Calu3 (cell line): ENCODE measurements around the gene BAK1. TPM values are rescaled to one million over a fixed set of nuclear protein-coding genes. Genes with fewer than 3 reads are reported as not detected.

Source experiments
- BruUV-seq: library from RNA; stranded (reverse); fragments of 400-500 nt; replicated peaks from 2 replicates; lab custom pipeline; 2021; lab: Mats Ljungman, UMichigan
- CTCF ChIA-PET: fragments of 300-600 bp; sonication (Branson Sonifier 250); formaldehyde crosslinking; loops from one replicate; lab custom pipeline; 2022; ENCODE audit warnings: antibody characterized with exemption; lab: Charles Lee
- DNase-seq: peaks from one replicate; pipeline ENCODE4 v3.0.0; 2022
- H3K27ac Mint-ChIP-seq: one replicate; pipeline ENCODE4 v1.8.0; 2022; ENCODE audit warnings: mixed read lengths; ENCODE audit not compliant: unreplicated experiment
- H3K27me3 Mint-ChIP-seq: one replicate; pipeline ENCODE4 v1.8.0; 2022; ENCODE audit warnings: mixed read lengths; ENCODE audit not compliant: unreplicated experiment
- H3K36me3 Mint-ChIP-seq: one replicate; pipeline ENCODE4 v1.8.0; 2022; ENCODE audit warnings: mild to moderate bottlenecking, moderate library complexity, mixed read lengths; ENCODE audit not compliant: insufficient read depth, unreplicated experiment
- H3K4me1 Mint-ChIP-seq: one replicate; pipeline ENCODE4 v1.8.0; 2022; ENCODE audit warnings: mild to moderate bottlenecking, low read depth, mixed read lengths; ENCODE audit not compliant: unreplicated experiment
- H3K4me3 Mint-ChIP-seq: one replicate; pipeline ENCODE4 v1.8.0; 2022; ENCODE audit warnings: mild to moderate bottlenecking, low read depth, moderate library complexity, mixed read lengths; ENCODE audit not compliant: unreplicated experiment
- H3K9me3 Mint-ChIP-seq: one replicate; pipeline ENCODE4 v1.8.0; 2022; ENCODE audit warnings: low read depth, mixed read lengths; ENCODE audit not compliant: unreplicated experiment
- CTCF ChIP-seq: fragments of 200-600 bp; IDR thresholded peaks from one replicate; pipeline ENCODE4 v1.8.0; 2022; ENCODE audit warnings: antibody characterized with exemption; ENCODE audit not compliant: unreplicated experiment
- intact Hi-C: fragments of 100-400 bp; cut with micrococcal nuclease; formaldehyde crosslinking; loops from one replicate; pipeline ENCODE4 v1.10.0; 2022; ENCODE audit not compliant: unreplicated experiment
- total RNA-seq: library from RNA; stranded (reverse); gene quantifications from 2 replicates; pipeline ENCODE4 v1.2.3, GENCODE V29; 2022

The BAK1 gene
- total RNA-seq, 1 experiment from 2014 or later: 31.6 TPM

GRCh38 chr6:33620856-33621710 is 41.0 kb upstream of the BAK1 start, which contains the start of gene ITPR3:
TSS of gene ITPR3 (plus strand) at chr6:33621322. CDS start at chr6:33621603, 281 bp downstream.
- Mint-ChIP-seq H3K27me3 (no peaks in the 10 kb centered on the region), H3K4me1 (peaks cover 54% of the 10 kb centered on the region), H3K27ac (peak within 1 kb of the TSS; percentile 72), H3K9me3 (no peaks in the 10 kb centered on the region), H3K36me3 (peaks cover 68% of the 10 kb centered on the region), H3K4me3 (peak within 1 kb of the TSS; percentile 89)
- intact Hi-C loops: no loop called here
- no peak for TF ChIP-seq CTCF
- BruUV-seq: no TSS peak
- CTCF ChIA-PET: interaction anchor here (0.7 to 4.4 kb wide), 7 partner anchors 10 to 1372 kb away, joined by 3 to 26 read pairs (median 7); partner anchors contain the start of gene BAK1
- peak; percentile 83 for DNase-seq

- DNase-seq: peak; percentile 70
- Mint-ChIP-seq H3K27me3 (no peaks in the 10 kb centered on the region), H3K4me1 (peaks cover 54% of the 10 kb centered on the region), H3K4me3 (peak overlapping the region; percentile 89), H3K27ac (peak overlapping the region; percentile 72), H3K9me3 (no peaks in the 10 kb centered on the region), H3K36me3 (peaks cover 66% of the 10 kb centered on the region)
- intact Hi-C loops: no loop called here
- BruUV-seq: TSS peak; percentile 77
- CTCF ChIA-PET: interaction anchor here (0.7 to 4.4 kb wide), 6 partner anchors 9 to 1372 kb away, joined by 4 to 26 read pairs (median 8); no protein-coding TSS in a partner anchor
- no peak for TF ChIP-seq CTCF
Observed at GRCh38 chr6:33620158-33620855, 40.2 kb upstream of the BAK1 start.

GRCh38 chr6:33619166-33619840 is 39.2 kb upstream of the BAK1 start:
- Mint-ChIP-seq H3K4me1 (peaks cover 46% of the 10 kb centered on the region), H3K4me3 (peak overlapping the region; percentile 89), H3K9me3 (no peaks in the 10 kb centered on the region), H3K27me3 (no peaks in the 10 kb centered on the region), H3K27ac (peak overlapping the region; percentile 72), H3K36me3 (peaks cover 56% of the 10 kb centered on the region)
- BruUV-seq: no TSS peak
- CTCF ChIA-PET: interaction anchor here (0.9 to 4.4 kb wide), 4 partner anchors 12 to 54 kb away, joined by 3 to 26 read pairs (median 10); no protein-coding TSS in a partner anchor
- no peak for DNase-seq
- intact Hi-C loops: no loop called here
- no peak for TF ChIP-seq CTCF

GRCh38 chr6:33616913-33617312 is 36.8 kb upstream of the BAK1 start:
- no peaks in the 10 kb centered on the region for H3K27me3 Mint-ChIP-seq
- TF ChIP-seq CTCF: no peak
- no peak overlapping the region for H3K27ac Mint-ChIP-seq
- CTCF ChIA-PET: interaction anchor here (0.7 kb wide), 1 partner anchor 1149 kb away, joined by 5 read pairs; no protein-coding TSS in a partner anchor
- intact Hi-C loops: no loop called here
- H3K4me1 Mint-ChIP-seq: peaks cover 36% of the 10 kb centered on the region
- H3K9me3 Mint-ChIP-seq: no peaks in the 10 kb centered on the region
- no TSS peak for BruUV-seq
- no peak for DNase-seq
- H3K4me3 Mint-ChIP-seq: no peak overlapping the region
- H3K36me3 Mint-ChIP-seq: peaks cover 35% of the 10 kb centered on the region
